Brain pericyte (primary cell): Measurements from ENCODE around the gene NAPA.

ENCODE experiments used
- DNase-seq: peaks from one replicate; pipeline ENCODE4 v3.0.0-alpha.2; 2012; ENCODE audit warnings: low read depth, low spot score

The NAPA gene

DNA sequence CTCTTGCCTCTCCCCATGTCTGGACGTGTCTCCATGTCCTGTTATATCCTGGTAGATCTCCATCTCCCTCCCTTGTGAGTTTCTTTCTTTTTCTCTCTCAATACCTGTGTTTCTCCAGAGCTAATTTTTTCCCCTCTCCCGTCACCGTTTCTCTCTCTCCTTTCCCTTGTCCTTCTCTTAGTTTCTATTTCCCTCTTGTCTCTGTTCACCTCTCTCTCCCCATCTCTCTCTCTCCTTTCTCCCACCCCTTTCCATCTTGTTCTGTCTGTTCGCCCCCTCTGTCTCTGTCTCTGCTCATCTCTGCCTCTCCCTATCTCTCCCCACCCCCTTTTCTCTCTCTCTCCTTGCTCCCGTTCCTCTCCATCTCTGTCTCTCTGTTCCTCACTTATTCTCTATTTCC is 56.2 kb downstream of the NAPA start:
- no peak for DNase-seq

DNA sequence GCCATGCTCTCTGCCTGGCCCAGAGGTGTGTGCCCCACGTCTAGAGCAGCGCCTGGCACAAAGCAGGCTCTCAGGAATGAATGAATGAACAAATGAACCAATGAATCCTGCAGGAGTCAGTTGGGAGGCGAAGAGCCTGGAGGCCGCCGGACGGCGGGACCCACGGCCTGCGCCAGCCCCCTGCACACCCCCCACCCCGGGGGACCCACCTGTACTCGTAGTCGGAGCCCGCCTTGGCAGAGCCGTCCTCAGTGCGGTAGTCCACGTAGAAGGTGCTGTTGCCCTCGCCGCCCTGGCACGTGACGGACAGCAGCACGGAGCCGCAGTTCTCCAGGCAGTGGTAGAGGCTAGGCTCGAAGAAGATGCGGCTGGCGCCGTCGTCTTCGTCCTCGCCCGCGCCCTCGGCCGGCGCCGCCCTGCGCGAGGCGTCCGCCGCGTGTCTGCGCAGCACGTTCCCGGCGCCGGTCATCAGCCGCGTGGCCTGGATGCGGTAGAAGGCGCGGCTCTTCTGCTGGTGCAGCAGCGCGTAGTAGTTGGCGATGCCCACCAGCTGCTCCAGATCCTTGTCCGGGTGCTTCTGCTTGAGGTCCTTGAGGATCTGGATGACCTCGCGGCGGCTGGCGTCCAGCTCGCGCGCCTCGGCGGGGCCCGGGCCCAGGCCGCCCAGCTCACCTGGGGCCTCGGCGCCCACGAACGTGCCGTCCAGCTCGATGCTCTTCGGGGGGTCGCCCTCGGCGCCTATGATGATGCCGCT is 58.0 kb downstream of the NAPA start:
- DNase-seq = no peak

DNA sequence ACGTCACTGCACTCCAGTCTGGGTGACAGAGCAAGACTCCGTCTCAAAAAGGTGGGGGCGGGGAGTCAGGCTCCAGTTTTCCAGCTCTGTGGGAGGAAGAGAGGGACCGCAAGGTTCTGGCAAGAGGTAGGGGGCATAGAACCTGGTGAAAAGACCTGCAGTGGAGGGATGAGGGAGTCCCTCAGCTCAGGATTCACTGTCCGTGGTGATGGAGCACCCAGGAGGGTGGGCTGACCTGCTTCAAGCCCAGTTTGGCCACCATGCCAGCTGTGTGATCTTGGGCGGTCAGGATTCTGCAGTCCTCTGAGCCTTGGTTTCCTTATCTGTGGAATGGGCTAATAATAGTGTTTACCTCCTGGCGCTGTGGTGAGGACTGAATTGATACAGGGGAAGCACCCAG is 64.4 kb downstream of the NAPA start:
- no peak for DNase-seq

DNA sequence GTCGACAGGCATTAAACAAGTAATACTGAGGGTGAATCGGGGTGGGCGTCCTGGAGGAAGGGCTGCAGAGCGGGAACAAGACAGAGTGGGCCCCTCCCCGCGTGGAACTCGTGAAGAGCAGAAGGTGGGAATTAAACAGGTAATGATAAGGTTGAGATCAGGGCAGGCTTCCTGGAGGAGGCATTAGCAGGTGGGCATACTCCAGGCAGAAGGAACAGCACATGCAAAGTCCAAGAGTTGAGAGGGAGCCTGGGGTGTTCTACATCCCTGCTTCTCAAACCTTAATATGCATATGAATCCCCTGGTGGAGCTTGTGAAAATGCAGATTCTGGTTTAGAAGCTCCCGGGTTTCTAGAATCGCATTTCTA is 66.5 kb downstream of the NAPA start:
- no peak for DNase-seq

DNA sequence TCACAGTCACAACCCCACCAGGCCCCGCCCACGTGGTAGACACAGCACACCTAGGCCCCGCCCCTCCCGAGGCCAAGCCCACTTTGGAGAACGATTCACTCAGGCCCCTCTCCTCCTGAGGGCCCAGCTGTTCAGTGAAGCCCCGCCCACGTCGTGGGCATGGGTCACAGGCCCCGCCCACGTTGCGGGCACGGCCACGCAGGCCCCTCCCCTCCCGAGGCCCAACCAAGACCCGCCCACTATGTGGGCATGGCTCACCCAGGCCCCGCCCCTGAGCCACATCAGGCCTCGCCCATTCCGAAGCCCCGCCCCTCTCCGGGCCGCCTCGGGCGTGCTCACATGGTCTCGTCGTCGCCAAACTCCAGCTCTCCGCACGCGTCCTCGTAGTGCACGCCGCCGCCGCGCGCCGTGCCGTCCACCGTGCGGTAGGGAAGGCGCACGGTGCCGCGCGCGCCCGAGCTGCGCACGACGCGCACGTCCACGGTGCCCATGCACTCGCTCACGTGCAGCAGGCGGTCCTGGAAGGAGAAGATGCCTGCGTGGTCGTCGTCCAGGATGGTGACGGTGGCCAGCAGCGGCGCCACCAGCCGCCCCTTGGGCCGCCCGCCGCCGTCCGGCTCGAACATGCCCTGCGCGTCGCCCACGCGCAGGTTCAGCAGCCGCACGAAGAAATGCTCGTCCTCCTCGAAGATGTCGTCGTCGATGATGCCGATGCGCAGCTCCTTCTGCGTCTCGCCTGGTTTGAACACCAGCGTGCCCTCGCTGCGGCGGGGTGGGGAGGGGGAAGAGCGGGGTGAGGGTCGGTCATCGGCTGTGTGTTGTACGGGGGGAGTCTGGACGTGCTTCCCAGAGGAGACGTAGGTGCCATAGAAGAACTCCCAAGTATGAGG is 67.1 kb downstream of the NAPA start:
- no peak for DNase-seq

DNA sequence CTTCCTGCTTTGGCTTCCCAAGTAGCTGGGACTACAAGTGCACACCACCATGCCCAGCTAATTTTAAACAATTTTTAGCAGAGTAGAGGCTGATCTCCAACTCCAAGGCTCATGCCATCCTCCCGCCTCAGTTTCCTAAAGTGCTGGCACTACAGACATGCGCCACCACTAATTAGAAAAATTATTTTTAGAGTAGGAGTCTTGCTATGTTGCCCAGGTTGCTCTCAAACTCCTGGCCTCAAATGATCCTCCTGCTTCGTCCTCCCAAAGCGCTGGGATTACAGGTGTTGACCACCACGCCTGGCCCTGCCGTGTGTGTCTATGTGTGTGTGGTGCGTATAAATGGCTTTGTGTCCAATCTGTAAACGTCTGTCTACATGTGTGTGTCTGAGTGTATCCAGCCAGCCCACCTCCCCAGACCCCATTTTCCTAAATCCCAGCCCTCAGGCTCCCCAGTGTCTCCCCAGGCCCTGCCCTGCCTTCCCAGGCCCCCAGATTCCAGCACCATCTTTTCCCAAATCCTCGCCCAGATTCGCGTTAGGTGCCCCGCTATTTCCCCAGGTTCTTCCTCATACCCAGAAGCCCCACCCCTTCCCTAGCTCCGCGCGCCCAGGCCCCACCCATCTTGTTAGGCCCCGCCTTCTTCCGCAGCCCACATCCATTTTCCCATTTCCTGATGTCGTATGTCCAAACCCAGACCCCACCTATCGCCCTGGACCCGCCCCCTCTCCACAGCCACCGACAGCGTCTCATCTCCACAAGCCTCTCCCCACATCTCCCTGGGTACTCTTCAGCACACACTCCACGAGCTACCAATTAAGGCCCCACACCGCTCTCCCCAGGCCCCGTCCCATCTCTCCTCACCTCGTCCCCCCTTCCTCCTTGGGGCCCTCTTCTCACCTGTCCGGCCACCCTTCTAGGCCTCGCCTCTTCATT is 68.1 kb downstream of the NAPA start:
- DNase-seq = no peak

DNA sequence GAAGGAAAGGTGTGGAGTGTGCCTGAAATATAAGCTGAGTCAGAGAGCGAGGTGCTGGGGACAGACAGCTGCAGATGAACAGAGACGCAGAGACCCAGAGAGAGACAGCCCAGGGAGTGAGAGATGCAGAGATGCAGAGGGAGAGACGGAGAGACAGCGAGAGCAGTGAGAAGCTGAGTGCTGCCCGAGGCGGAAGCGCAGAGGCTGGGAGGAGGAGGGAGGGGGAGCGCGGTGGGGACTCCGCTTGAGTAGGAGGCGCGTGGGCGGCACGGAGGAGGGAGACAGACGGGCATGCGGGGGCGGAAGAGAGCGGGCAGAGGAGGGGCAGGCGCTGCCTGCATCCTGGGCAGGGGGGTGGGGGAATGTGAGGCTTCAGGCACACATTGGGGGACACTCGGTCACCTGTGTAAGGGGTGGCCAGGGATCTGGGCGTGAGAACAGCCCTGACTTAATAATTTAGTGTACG is 68.9 kb downstream of the NAPA start:
- DNase-seq = no peak

DNA sequence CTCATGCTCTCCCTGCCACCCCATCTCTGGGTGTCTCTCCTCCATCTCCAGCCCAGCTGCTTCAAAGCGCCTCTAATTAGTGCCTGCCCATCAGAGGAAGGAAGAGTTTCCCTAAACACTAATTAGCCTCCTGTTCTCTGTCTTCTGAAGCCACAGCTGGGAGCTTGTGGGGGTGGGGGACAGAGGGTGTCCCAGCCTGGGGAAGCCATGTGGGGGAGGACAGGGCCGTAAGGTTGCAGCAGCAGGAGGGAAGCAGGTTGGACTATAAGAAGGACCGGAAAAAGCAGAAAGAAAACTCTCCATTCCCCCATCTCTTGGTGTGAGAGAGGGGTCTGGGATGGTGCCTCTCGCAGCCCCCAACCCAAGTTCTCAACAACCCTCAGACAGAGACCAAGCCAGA is 69.3 kb downstream of the NAPA start:
- no peak for DNase-seq

DNA sequence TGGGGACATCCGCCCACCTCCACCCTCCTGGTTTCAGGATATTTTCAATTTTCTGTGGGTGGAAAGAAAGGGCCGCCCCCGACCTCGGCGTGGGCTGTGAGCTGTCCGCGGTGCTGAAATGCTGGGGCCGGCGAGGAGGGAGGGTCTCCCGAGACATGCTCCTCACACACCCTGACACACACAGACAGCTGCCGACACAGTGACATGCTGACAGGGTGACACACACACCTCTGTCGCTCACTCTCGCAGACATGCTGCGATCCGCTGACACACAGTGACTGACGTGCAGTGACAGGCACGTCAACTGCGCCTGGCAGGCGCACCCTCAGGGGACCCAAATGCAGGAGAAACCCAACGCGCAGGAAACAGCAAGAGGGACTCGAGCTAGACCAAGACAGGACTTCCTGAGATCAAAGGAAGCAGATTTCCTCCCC is 70.5 kb downstream of the NAPA start:
- no peak for DNase-seq

DNA sequence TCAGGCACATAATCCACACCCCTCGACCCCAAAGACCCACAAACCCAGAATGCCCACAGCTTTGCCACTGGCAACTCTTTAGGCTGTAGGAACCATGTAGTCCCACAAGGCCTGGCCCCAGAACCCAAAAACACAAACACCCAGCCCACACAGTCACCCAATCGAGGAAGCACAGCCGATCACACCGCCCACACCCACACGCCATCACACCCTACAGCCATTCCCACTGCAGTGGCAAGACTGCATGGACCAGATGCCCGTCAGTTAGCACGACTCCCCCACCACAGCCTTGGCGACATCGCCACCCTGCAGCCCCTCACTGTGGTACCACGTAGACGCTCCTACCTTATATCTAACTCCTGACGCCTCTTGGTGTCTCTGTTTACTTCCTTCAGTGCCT is 71.5 kb downstream of the NAPA start:
- DNase-seq = no peak

DNA sequence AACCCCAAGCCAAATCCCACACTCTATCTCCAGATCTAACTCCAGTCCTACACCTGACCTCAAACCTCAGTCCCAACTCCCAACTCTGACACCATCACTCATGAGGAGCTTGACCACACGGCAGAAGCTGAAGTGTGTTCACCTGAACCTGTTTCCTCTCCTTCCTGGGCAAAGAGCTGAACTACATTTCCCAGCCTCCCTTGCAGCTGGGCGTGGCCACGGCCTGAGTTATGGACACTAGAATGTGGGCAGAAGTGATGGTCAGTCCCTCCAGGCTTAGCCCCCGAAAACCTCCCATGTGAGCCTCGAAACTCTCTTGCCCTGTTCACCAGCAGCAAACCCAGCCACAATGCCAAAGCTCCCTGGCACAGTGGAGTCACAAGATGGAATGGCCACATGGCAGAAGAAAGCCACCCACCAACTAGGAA is 76.1 kb downstream of the NAPA start:
- no peak for DNase-seq
